SK-N-MC (cell line): Measurements from ENCODE around the gene CTTN.

Experiments used
- EZH2 ChIP-seq: fragments of 200-600 bp; sonication (generic); IDR thresholded peaks from one replicate; pipeline ENCODE4 v1.6.1; 2017; ENCODE audit warnings: antibody characterized with exemption
- POLR2AphosphoS5 ChIP-seq: IDR thresholded peaks from 2 replicates; pipeline ENCODE4 v1.6.1; 2012; ENCODE audit warnings: mild to moderate bottlenecking, low read depth, low read length, borderline replicate concordance

DNA sequence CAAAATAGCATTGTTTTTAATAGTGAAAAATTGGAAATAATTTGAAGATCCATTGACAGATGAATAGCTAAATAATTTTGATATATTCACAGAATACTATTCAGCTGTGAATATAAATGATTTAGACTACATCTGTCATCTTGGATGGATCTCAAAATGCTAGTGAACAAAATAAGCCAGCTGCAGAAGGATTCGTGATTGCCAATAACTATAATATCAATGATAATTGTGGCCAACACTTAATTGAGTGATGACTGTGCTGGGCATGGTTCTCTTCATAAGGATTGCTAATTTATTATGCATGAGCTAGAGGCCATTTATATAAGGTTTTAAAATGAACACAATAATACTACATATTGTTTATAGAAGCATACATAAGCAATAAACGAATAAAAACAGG, 60.4 kb downstream of the CTTN start:
- TF ChIP-seq EZH2 (no peak), POLR2AphosphoS5 (no peak)
